ENCODE results near the gene PPFIA2.

Gene PPFIA2

GRCh38 chr12:81542065-81543010 lies 216.8 kb downstream of the PPFIA2 start:
- DNase-seq: no peak

- no peak for DNase-seq
These were observed 218.0 kb downstream of the PPFIA2 start for GRCh38 chr12:81541121-81541520.

- DNase-seq: no peak
These were observed 219.9 kb downstream of the PPFIA2 start for GRCh38 chr12:81539279-81539678.

DNA sequence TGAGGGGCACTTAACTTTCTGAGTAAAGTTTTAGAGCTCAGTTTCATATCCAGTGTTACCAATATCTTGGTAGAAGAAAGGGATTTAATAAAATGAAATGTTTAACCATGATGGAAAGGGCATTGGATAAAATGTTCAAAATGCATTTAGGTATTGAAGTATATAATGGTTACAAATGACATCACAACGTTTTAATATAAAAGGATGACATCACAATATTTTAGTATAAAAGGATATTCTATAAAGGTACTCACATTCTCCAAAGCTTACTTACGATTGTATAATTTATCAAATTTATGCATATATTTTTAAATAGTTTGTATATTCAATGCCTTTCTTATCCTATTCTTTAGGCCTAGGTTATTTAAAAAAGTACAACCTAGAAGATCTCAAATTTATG lies 226.1 kb downstream of the PPFIA2 start:
- DNase-seq: no peak

DNA sequence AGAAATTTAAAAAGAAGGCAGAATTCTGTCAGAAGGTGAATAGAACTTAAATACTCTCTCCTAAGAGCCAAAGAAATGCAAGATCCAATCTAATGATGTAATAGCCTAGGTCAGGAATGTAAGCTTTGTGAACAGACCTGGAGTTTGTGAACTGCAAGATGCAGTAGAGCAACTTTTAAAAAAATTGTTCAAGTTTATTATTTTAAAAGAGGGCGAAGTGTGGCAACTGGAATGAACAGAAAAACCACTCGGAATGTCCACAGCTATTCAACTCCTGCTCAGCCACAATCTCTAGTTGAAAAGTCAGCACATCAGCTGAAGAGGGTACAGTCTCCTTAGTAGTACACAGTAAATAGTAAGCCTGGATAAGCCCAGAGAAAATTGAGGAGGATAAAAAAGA lies 228.8 kb downstream of the PPFIA2 start:
- DNase-seq: no peak

- peak; percentile 8 for DNase-seq
These were observed 238.8 kb downstream of the PPFIA2 start for GRCh38 chr12:81520064-81520945.

GRCh38 chr12:81518638-81519037 lies 240.5 kb downstream of the PPFIA2 start:
- peak; percentile 13 for DNase-seq

DNA sequence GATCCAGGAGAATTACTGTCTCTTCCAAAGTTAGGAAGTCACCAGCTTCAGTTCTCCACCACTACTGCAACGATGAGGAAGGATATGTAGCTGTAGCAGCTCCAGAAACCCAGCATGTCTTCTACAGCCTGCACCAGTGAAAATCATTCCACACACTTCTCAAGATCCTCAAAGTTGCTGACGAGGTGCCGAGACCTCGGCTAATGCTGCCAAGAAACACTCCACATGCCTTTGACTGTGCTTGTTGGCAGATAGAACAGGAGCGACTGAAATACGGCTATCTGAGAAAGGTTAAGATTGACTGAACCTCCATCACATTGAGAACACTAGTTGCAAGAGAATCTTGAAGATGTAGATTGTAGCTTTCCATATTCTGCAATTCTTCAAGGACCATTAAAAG lies 241.9 kb downstream of the PPFIA2 start:
- no peak for DNase-seq

- DNase-seq: no peak
These were observed 256.0 kb downstream of the PPFIA2 start for GRCh38 chr12:81502912-81503695.

DNA sequence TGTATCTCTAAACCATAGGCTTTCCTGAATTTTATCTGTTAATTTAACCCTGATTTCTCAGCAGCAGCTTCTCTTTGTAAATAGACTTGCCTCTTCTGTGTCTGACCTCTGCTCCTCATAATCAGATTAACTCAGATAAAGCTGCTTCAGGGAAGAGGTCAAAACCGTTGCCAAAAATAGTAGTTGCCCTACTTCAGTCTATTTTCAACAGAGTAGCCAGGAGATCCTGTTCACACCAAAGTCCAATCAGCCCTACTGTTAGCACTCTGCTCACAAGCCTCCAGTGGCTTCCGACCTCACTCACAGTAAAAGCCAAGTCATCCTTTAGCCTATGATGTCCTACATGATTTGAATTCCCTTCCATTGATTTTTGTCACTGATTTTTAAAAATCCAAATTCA lies 258.4 kb downstream of the PPFIA2 start:
- DNase-seq: no peak

DNA sequence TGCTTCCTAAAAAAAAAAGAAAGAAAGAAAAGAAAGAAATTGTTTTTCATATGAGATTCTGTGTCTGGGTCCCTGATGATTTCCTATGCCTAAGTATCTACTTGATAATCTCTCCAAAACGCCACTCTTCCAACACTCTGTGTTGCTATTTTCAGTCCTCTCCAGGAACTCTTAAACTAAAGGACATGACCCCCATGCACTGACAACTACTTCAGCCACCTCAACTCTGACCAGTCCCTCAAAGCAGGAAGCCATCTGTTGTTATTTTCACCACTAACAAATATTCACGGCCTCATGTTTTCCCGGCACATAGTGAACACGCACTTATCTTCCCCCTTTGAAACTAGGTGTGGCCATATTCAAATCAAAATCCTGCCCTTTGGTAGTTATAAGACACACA lies 259.3 kb downstream of the PPFIA2 start:
- no peak for DNase-seq

DNA sequence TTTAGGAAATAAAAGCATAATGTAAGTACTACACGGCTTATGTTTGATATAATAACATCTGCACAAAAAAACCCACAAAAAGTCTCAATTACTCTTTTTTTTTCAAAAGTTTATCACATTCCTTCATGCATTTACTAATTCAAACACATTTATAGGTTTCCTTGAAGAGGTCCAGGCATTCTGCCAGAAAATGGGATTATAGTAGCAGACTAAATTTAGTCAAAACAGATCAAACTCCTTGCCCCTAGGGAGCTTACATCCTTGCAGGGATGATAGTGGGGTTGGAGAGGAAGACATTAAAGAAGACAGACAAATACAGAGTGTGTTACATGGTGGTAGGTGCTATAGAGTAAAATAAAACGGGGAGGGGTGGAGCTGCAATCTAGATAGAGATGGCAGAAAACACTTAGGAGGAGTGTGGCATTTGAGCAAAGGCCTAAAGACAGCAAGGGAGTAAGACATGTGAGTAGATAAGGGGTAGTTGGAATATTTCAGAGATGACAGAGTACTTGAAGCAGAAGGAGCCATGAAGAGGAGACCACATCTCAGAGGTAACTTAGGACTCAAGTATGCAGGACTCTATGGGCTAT lies 266.9 kb downstream of the PPFIA2 start:
- no peak for DNase-seq

GRCh38 chr12:81472934-81473333 lies 286.2 kb downstream of the PPFIA2 start:
- no peak for DNase-seq

DNA sequence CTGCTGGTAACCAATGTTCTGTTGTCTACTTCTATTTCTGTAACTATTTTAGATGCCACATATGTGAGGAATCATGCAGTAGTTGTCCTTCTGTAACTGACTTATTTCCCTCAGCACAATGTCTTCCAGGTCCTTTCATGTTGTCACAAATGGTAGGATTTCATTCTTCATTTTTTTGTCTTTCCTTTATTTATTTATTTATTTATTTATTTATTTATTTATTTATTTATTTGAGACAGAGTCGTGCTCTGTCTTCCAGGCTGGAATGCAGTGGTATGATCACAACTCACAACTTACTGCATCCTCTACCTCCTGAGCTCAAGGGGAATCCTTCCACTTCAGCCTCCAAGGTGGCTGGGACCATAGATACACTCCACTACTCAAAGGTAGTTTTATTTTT lies 288.2 kb downstream of the PPFIA2 start:
- DNase-seq: no peak

DNA sequence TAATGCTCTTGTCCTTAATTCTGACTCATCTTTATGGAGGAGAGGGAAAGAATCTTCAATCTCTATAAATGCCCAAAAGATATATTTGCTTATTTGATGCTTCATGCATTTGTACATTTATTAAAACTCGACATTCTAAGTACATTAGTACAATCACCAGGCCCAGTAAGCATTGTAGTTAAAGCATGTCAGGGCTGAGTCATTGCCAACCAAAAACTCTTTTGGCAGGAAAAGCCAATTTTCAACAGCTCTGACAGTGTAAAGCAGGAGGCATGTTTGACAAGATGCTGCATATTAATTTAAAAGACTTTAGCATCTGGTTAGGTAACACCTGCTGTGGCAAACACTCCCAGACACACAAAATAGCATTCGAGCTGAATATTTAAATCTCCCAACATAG lies 290.9 kb downstream of the PPFIA2 start:
- no peak for DNase-seq

DNA sequence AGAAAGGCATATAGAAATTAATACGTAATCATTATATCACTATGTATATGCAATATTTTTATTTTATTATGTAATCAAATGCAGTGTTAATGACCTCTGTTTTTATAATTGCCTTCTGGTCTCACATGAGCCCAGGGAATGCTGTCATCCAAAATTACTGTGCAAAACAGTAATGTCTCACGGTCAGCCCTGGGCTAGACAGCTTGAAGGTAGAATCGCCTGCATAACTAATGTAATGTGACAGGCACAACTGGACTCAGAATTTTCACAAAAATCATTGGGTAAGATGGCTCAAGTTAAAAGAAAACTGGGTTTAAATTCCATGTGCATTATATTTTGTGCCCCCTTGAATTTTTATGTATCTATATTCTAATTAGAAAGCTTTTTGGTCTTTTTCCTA lies 293.3 kb downstream of the PPFIA2 start:
- no peak for DNase-seq

DNA sequence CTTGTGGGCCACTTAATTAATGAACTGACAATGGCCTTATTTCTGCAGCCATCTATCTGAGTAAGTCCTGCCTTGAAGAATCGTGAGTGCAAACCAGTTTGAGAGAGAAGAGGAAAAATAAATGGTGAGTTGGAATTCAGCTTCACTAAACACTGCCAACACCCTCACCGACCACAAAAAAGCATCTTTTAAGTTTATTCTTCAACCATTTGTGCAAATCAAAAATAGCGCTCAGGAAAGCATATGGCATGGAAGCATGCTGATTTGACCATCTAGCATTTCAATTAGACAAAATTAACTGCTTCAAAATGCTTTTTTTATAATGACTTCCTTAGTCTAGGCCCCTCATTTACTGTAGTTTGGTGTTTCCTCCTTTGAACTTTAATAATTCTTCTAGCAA lies 294.0 kb downstream of the PPFIA2 start:
- no peak for DNase-seq

- DNase-seq: no peak
These were observed 298.0 kb downstream of the PPFIA2 start for GRCh38 chr12:81461163-81461562.

- DNase-seq: peak; percentile 19
These were observed 308.0 kb downstream of the PPFIA2 start for GRCh38 chr12:81450920-81451739.

DNA sequence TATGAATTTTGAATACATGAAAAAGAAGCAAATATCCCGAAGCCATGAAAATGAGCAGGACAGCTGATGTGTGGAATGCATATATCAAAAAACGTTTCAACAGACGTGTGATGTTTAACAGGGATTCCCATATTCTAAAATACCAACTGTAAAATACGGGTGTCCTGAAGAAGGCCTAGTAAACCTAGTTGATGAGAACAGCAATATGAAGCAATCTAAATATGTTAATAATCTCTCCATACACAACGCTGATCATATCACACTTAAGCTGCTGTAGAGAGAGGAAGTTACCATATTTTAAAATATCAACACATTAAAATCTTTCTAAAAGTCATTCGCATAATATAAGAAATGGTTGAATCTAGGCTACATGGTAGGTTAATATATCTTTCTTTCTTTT lies 317.5 kb downstream of the PPFIA2 start:
- no peak for DNase-seq

DNA sequence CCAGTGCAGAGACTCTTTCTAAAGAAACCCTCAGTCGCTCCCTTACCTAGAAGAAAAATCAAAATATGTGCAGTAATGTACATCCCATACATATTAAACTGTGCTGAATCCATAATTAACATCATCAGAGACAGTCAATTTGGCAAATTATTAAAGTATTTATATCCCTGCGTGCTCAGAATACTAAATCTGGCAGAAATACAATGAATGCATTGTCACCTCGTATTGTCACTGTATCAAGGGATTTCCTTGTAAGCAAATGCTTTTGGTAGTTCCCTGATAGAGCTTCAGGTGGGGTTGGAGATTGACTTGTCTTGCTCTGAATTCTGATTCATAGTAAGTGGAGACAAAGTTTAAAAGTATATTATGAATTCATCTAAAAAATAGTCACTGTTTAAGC lies 319.1 kb downstream of the PPFIA2 start:
- no peak for DNase-seq

GRCh38 chr12:81439344-81439743 lies 319.8 kb downstream of the PPFIA2 start:
- DNase-seq: no peak
